ENCODE measurements around the gene CD247. TPM values are rescaled to one million over a fixed set of nuclear protein-coding genes. Genes with fewer than 3 reads are reported as not detected.
"Not testable (repeated sequence)": the region's sequence is repeated elsewhere in the genome, so short reads cannot be mapped to it uniquely, and the experiment has no call there.

Gene CD247
- polyA plus RNA-seq (ENCODE audit: insufficient read length in 4 of 4) = 1 to 10 TPM in 1 of 4 donors, under 1 TPM in 3; 0.48 to 1.0 (median 0.60) TPM

- no peak for DNase-seq (ENCODE audit: low read depth in 4 of 4, low spot score in 3 of 4)
These were observed at the start of gene CD247 for GRCh38 chr1:167518331-167518700. Gene CD247 (minus strand): TSS chr1:167518529. CDS start chr1:167518465, 64 bp downstream.

- no peak for DNase-seq (ENCODE audit: low read depth in 4 of 4, low spot score in 3 of 4)
These were observed 49.3 kb upstream of the CD247 start for GRCh38 chr1:167567663-167568062.

- DNase-seq (ENCODE audit: low read depth in 4 of 4, low spot score in 3 of 4) = no peak
These were observed 48.4 kb upstream of the CD247 start for GRCh38 chr1:167566766-167567165.

GRCh38 chr1:167565922-167566321 is 47.6 kb upstream of the CD247 start:
- DNase-seq (ENCODE audit: low read depth in 4 of 4, low spot score in 3 of 4) = no peak

GRCh38 chr1:167564612-167565270 is 46.4 kb upstream of the CD247 start:
- DNase-seq (ENCODE audit: low read depth in 4 of 4, low spot score in 3 of 4) = no peak

- DNase-seq (ENCODE audit: low read depth in 4 of 4, low spot score in 3 of 4) = no peak
These were observed 45.4 kb upstream of the CD247 start for GRCh38 chr1:167563579-167564246.

- DNase-seq (ENCODE audit: low read depth in 4 of 4, low spot score in 3 of 4) = no peak
These were observed 44.4 kb upstream of the CD247 start for GRCh38 chr1:167562702-167563101.

- DNase-seq (ENCODE audit: low read depth in 4 of 4, low spot score in 3 of 4) = no peak
These were observed 43.4 kb upstream of the CD247 start for GRCh38 chr1:167561753-167562152.

GRCh38 chr1:167555971-167556714 is 37.8 kb upstream of the CD247 start:
- DNase-seq (ENCODE audit: low read depth in 4 of 4, low spot score in 3 of 4) = peak in 3 of 4 donors; percentile 37 to 62 (median 56)

GRCh38 chr1:167555072-167555471 is 36.7 kb upstream of the CD247 start:
- not testable (repeated sequence) for DNase-seq (ENCODE audit: low read depth in 4 of 4, low spot score in 3 of 4)

- DNase-seq (ENCODE audit: low read depth in 4 of 4, low spot score in 3 of 4) = no peak
These were observed 35.9 kb upstream of the CD247 start for GRCh38 chr1:167554028-167554779.

- peak; percentile 78 to 89 (median 83) for DNase-seq (ENCODE audit: low read depth in 4 of 4, low spot score in 3 of 4)
These were observed 35.1 kb upstream of the CD247 start, which contains the start of gene CREG1 for GRCh38 chr1:167553136-167554027. Gene CREG1 (minus strand): TSS chr1:167553762.

GRCh38 chr1:167551362-167551761 is 33.0 kb upstream of the CD247 start:
- DNase-seq (ENCODE audit: low read depth in 4 of 4, low spot score in 3 of 4) = no peak

GRCh38 chr1:167548059-167548932 is 30.0 kb upstream of the CD247 start:
- no peak for DNase-seq (ENCODE audit: low read depth in 4 of 4, low spot score in 3 of 4)

- DNase-seq (ENCODE audit: low read depth in 4 of 4, low spot score in 3 of 4) = no peak
These were observed 28.6 kb upstream of the CD247 start for GRCh38 chr1:167546935-167547334.

GRCh38 chr1:167545349-167545748 is 27.0 kb upstream of the CD247 start:
- DNase-seq (ENCODE audit: low read depth in 4 of 4, low spot score in 3 of 4) = no peak

- DNase-seq (ENCODE audit: low read depth in 4 of 4, low spot score in 3 of 4) = no peak
These were observed 26.2 kb upstream of the CD247 start for GRCh38 chr1:167544447-167545093.

All from right renal pelvis (tissue), 4 donors.